HepG2 (cell line): ENCODE measurements around the gene SLC19A1. TPM values are rescaled to one million over a fixed set of nuclear protein-coding genes. Genes with fewer than 3 reads are reported as not detected.

Source experiments
- CEBPB ChIP-seq: IDR thresholded peaks from 2 replicates; pipeline ENCODE4 v1.6.1; 2011; ENCODE audit warnings: low read depth, low read length, improper control_type of control experiment, borderline replicate concordance
- EHMT2 ChIP-seq: fragments of 200-600 bp; sonication (generic); IDR thresholded peaks from 2 replicates; pipeline ENCODE4 v1.7.0; 2017; ENCODE audit warnings: antibody characterized with exemption, low read depth, low read length, borderline replicate concordance
- ELK4 ChIP-seq: sonication (generic); formaldehyde crosslinking; IDR thresholded peaks from 2 replicates; pipeline ENCODE4 v1.9.0; 2021; ENCODE audit warnings: missing genetic modification reagents, borderline replicate concordance
- ISL2 ChIP-seq: sonication (generic); formaldehyde crosslinking; IDR thresholded peaks from 2 replicates; pipeline ENCODE4 v1.5.0; 2020; ENCODE audit warnings: missing genetic modification reagents
- MAFF ChIP-seq: IDR thresholded peaks from 2 replicates; pipeline ENCODE4 v1.6.1; 2011; ENCODE audit warnings: low read depth, low read length, improper control_type of control experiment
- NONO ChIP-seq, 2 experiments: fragments of 450-650 bp in 1 of 2; sonication (generic) in 1 of 2; formaldehyde crosslinking in 1 of 2; IDR thresholded peaks in 1 of 2; conservative IDR thresholded peaks in 1 of 2; 2 replicates each; pipeline versions ENCODE4 v1.6.1 to v1.8.0; 2017 to 2022; ENCODE audit warnings: mild to moderate bottlenecking in 1 of 2, missing genetic modification reagents in 1 of 2, moderate library complexity in 1 of 2
- POLR2AphosphoS5 ChIP-seq: IDR thresholded peaks from 2 replicates; pipeline ENCODE4 v1.6.1; 2012; ENCODE audit warnings: low read depth, low read length
- RARA ChIP-seq: IDR thresholded peaks from 2 replicates; pipeline ENCODE4 v1.6.1; 2016; ENCODE audit warnings: missing genetic modification reagents, missing compliant biosample characterization
- RORA ChIP-seq: sonication (generic); formaldehyde crosslinking; IDR thresholded peaks from 2 replicates; pipeline ENCODE4 v1.5.0; 2020; ENCODE audit warnings: mild to moderate bottlenecking, missing genetic modification reagents, moderate library complexity
- SRF ChIP-seq: IDR thresholded peaks from 2 replicates; pipeline ENCODE4 v1.6.1; 2011; ENCODE audit warnings: mild to moderate bottlenecking, low read depth, low read length, moderate library complexity
- WIZ ChIP-seq: sonication (generic); formaldehyde crosslinking; IDR thresholded peaks from 2 replicates; pipeline ENCODE4 v1.5.1; 2020; ENCODE audit warnings: mild to moderate bottlenecking, missing genetic modification reagents
- ZBTB46 ChIP-seq: sonication (generic); formaldehyde crosslinking; IDR thresholded peaks from 2 replicates; pipeline ENCODE4 v1.4.0; 2020; ENCODE audit warnings: mild to moderate bottlenecking, missing genetic modification reagents, borderline replicate concordance
- ZFP36 ChIP-seq: fragments of 150-350 bp; IDR thresholded peaks from 2 replicates; pipeline ENCODE4 v1.6.1; 2018; ENCODE audit warnings: borderline replicate concordance, low read length, low read depth; ENCODE audit not compliant: partially characterized antibody
- ZNF207 ChIP-seq: fragments of 450-650 bp; IDR thresholded peaks from 2 replicates; pipeline ENCODE4 v1.6.1; 2016; ENCODE audit warnings: antibody characterized with exemption, borderline replicate concordance
- ZNF326 ChIP-seq: sonication (generic); formaldehyde crosslinking; IDR thresholded peaks from 2 replicates; pipeline ENCODE4 v1.4.0; 2020; ENCODE audit warnings: missing genetic modification reagents, borderline replicate concordance
- ZNF329 ChIP-seq: sonication (generic); formaldehyde crosslinking; IDR thresholded peaks from 2 replicates; pipeline ENCODE4 v1.9.0; 2021; ENCODE audit warnings: low read depth, mild to moderate bottlenecking, missing genetic modification reagents
- ZNF431 ChIP-seq: sonication (generic); formaldehyde crosslinking; IDR thresholded peaks from 2 replicates; pipeline ENCODE4 v1.9.0; 2022; ENCODE audit warnings: missing genetic modification reagents, low read depth, mild to moderate bottlenecking, borderline replicate concordance
- ZNF512B ChIP-seq: sonication (generic); formaldehyde crosslinking; IDR thresholded peaks from 2 replicates; pipeline ENCODE4 v1.5.1; 2020; ENCODE audit warnings: missing genetic modification reagents, mild to moderate bottlenecking, borderline replicate concordance
- ZNF572 ChIP-seq: sonication (generic); formaldehyde crosslinking; IDR thresholded peaks from 2 replicates; pipeline ENCODE4 v1.5.1; 2020; ENCODE audit warnings: mild to moderate bottlenecking, missing genetic modification reagents
- ZNF678 ChIP-seq: sonication (generic); formaldehyde crosslinking; IDR thresholded peaks from 2 replicates; pipeline ENCODE4 v1.4.0; 2020; ENCODE audit warnings: mild to moderate bottlenecking, missing genetic modification reagents
- ZNF720 ChIP-seq: sonication (generic); formaldehyde crosslinking; IDR thresholded peaks from 2 replicates; pipeline ENCODE4 v1.4.0; 2020; ENCODE audit warnings: missing genetic modification reagents
- ZNF749 ChIP-seq: sonication (generic); formaldehyde crosslinking; IDR thresholded peaks from 2 replicates; pipeline ENCODE4 v1.8.0; 2022; ENCODE audit warnings: mild to moderate bottlenecking, missing genetic modification reagents, moderate library complexity, borderline replicate concordance
- ZNF792 ChIP-seq: IDR thresholded peaks from 2 replicates; pipeline ENCODE4 v1.6.1; 2016
- ZNF883 ChIP-seq: sonication (generic); formaldehyde crosslinking; IDR thresholded peaks from 2 replicates; pipeline ENCODE4 v1.5.1; 2020; ENCODE audit warnings: mild to moderate bottlenecking, missing genetic modification reagents; ENCODE audit errors: not compliant biosample characterization
- ZSCAN29 ChIP-seq: sonication (generic); formaldehyde crosslinking; conservative IDR thresholded peaks from 2 replicates; pipeline ENCODE4 v1.4.0; 2020; ENCODE audit warnings: mild to moderate bottlenecking, missing genetic modification reagents
- polyA plus RNA-seq, 8 experiments: library from polyadenylated mRNA; depleted of rRNA in 3 of 8; stranded (reverse) in 7 of 8; unstranded in 1 of 8; fragments of >200 nt; fragmentation: Illumina TruSeq in 4 of 8; extraction: Trizol in 4 of 8; gene quantifications; 2 replicates each; pipeline versions ENCODE4 v1.2.1 to v1.2.3, GENCODE V29; 2011 to 2016; ENCODE audit warnings: low read depth in 4 of 8, missing spikeins in 1 of 8, mixed read lengths in 1 of 8; ENCODE audit not compliant: insufficient read depth in 1 of 8
- total RNA-seq, 5 experiments: library from RNA; depleted of rRNA; stranded (reverse); fragments of >200 nt; fragmentation: Illumina TruSeq; extraction: Trizol; gene quantifications; 2 replicates each; pipeline ENCODE4 v1.2.3, GENCODE V29; 2016; ENCODE audit warnings: low read depth in 1 of 5

Gene SLC19A1
- total and polyA plus RNA-seq, 2 of the 13 experiments (the other 11 are each of a cell fraction or from before 2014, with no cell fraction given) = 21.8 to 23.0 TPM

- TF ChIP-seq NONO (IDR thresholded peaks at IDR 0.05) (no peak), NONO (CRISPR knock-in tag; conservative IDR thresholded peaks at IDR 0.05) (no peak; the same call in 1 of the 2 replicates), ZBTB46 (CRISPR knock-in tag) (no peak), ZNF749 (peak; percentile 61; the same call in 1 of the 2 replicates), ELK4 (no peak), ZNF572 (CRISPR knock-in tag) (no peak; the same call in 1 of the 2 replicates), MAFF (no peak), ZNF326 (CRISPR knock-in tag) (no peak), SRF (no peak), ZFP36 (no peak), ZNF207 (no peak), ZNF883 (CRISPR knock-in tag) (no peak), ISL2 (peak; percentile 91), CEBPB (peak; percentile 81), ZNF678 (CRISPR knock-in tag) (no peak), ZNF512B (CRISPR knock-in tag) (peak; percentile 48; the same call in 1 of the 2 replicates), ZNF792 (CRISPR knock-in tag) (peak; percentile 64; the same call in 1 of the 2 replicates), WIZ (CRISPR knock-in tag) (no peak), RARA (CRISPR knock-in tag) (peak; percentile 94), EHMT2 (no peak), POLR2AphosphoS5 (peak; percentile 72), RORA (CRISPR knock-in tag) (no peak), ZNF431 (CRISPR knock-in tag) (0 out of 2 replicates have a peak, but pooled peaks have one; percentile 66), ZSCAN29 (no peak), ZNF720 (CRISPR knock-in tag) (no peak), ZNF329 (CRISPR knock-in tag) (0 out of 2 replicates have a peak, but pooled peaks have one; percentile 33)
Measured at GRCh38 chr21:45471525-45472221, 70.6 kb downstream of the SLC19A1 start (continued).
